Right renal pelvis (tissue), 4 donors: ENCODE measurements around the gene OR2V2. TPM values are rescaled to one million over a fixed set of nuclear protein-coding genes. Genes with fewer than 3 reads are reported as not detected.
"Not testable (repeated sequence)": the region's sequence is repeated elsewhere in the genome, so short reads cannot be mapped to it uniquely, and the experiment has no call there.

ENCODE experiments used
- DNase-seq, 4 donors: peaks; one replicate each; pipeline ENCODE4 v3.0.0-alpha.2; 2013; ENCODE audit warnings: low read depth in 4 of 4, low spot score in 3 of 4, missing footprints in 1 of 4
- polyA plus RNA-seq, 4 donors: library from polyadenylated mRNA; unstranded; fragments of 120-200 nt; gene quantifications; one replicate each; pipeline ENCODE4 v1.2.1, GENCODE V29; 2013; ENCODE audit not compliant: insufficient read length in 4 of 4

OR2V2 gene
- polyA plus RNA-seq, 4 donors: 0.01 TPM; not detected in 3

- DNase-seq: no peak
Observed at GRCh38 chr5:181140766-181141165, 6.6 kb upstream of the OR2V2 start.

- DNase-seq: no peak
Observed at GRCh38 chr5:181142054-181142453, 5.3 kb upstream of the OR2V2 start.

GRCh38 chr5:181145133-181145532, 2.3 kb upstream of the OR2V2 start:
- no peak for DNase-seq

GRCh38 chr5:181149355-181149754, 2.0 kb downstream of the OR2V2 start:
- DNase-seq: no peak

GRCh38 chr5:181149806-181150733, 2.7 kb downstream of the OR2V2 start:
- no peak for DNase-seq

- DNase-seq: no peak
Observed at GRCh38 chr5:181151146-181151545, 3.8 kb downstream of the OR2V2 start.

GRCh38 chr5:181152406-181152805, 5.0 kb downstream of the OR2V2 start:
- DNase-seq: no peak

GRCh38 chr5:181153814-181154213, 6.4 kb downstream of the OR2V2 start:
- no peak for DNase-seq

- DNase-seq: no peak
Observed at GRCh38 chr5:181156758-181157157, 9.4 kb downstream of the OR2V2 start.

GRCh38 chr5:181158869-181159268, 11.5 kb downstream of the OR2V2 start:
- no peak for DNase-seq

GRCh38 chr5:181159286-181160151, 12.1 kb downstream of the OR2V2 start:
- DNase-seq: peak in 3 of 4 donors; percentile 64 to 73 (median 65)

GRCh38 chr5:181160152-181160754, 12.9 kb downstream of the OR2V2 start:
- DNase-seq: no peak

- not testable (repeated sequence) for DNase-seq
Observed at GRCh38 chr5:181160755-181161533, 13.6 kb downstream of the OR2V2 start.

GRCh38 chr5:181161534-181162175, 14.3 kb downstream of the OR2V2 start:
- no peak for DNase-seq

- DNase-seq: no peak
Observed at GRCh38 chr5:181163487-181164075, 16.2 kb downstream of the OR2V2 start.

- no peak for DNase-seq
Observed at GRCh38 chr5:181164076-181164952, 16.9 kb downstream of the OR2V2 start.

- no peak for DNase-seq
Observed at GRCh38 chr5:181166812-181167733, 19.7 kb downstream of the OR2V2 start.
